Calu3 (cell line): ENCODE data around the gene DNAAF5. TPM values are rescaled to one million over a fixed set of nuclear protein-coding genes. Genes with fewer than 3 reads are reported as not detected.

Source experiments
- BruUV-seq: library from RNA; stranded (reverse); fragments of 400-500 nt; replicated peaks from 2 replicates; lab custom pipeline; 2021; lab: Mats Ljungman, UMichigan
- CTCF ChIA-PET: fragments of 300-600 bp; sonication (Branson Sonifier 250); formaldehyde crosslinking; loops from one replicate; lab custom pipeline; 2022; ENCODE audit warnings: antibody characterized with exemption; lab: Charles Lee
- DNase-seq: peaks from one replicate; pipeline ENCODE4 v3.0.0; 2022
- H3K27ac Mint-ChIP-seq: one replicate; pipeline ENCODE4 v1.8.0; 2022; ENCODE audit warnings: mixed read lengths; ENCODE audit not compliant: unreplicated experiment
- H3K27me3 Mint-ChIP-seq: one replicate; pipeline ENCODE4 v1.8.0; 2022; ENCODE audit warnings: mixed read lengths; ENCODE audit not compliant: unreplicated experiment
- H3K36me3 Mint-ChIP-seq: one replicate; pipeline ENCODE4 v1.8.0; 2022; ENCODE audit warnings: mild to moderate bottlenecking, moderate library complexity, mixed read lengths; ENCODE audit not compliant: insufficient read depth, unreplicated experiment
- H3K4me1 Mint-ChIP-seq: one replicate; pipeline ENCODE4 v1.8.0; 2022; ENCODE audit warnings: mild to moderate bottlenecking, low read depth, mixed read lengths; ENCODE audit not compliant: unreplicated experiment
- H3K4me3 Mint-ChIP-seq: one replicate; pipeline ENCODE4 v1.8.0; 2022; ENCODE audit warnings: mild to moderate bottlenecking, low read depth, moderate library complexity, mixed read lengths; ENCODE audit not compliant: unreplicated experiment
- H3K9me3 Mint-ChIP-seq: one replicate; pipeline ENCODE4 v1.8.0; 2022; ENCODE audit warnings: low read depth, mixed read lengths; ENCODE audit not compliant: unreplicated experiment
- CTCF ChIP-seq: fragments of 200-600 bp; IDR thresholded peaks from one replicate; pipeline ENCODE4 v1.8.0; 2022; ENCODE audit warnings: antibody characterized with exemption; ENCODE audit not compliant: unreplicated experiment
- intact Hi-C: fragments of 100-400 bp; cut with micrococcal nuclease; formaldehyde crosslinking; loops from one replicate; pipeline ENCODE4 v1.10.0; 2022; ENCODE audit not compliant: unreplicated experiment
- total RNA-seq: library from RNA; stranded (reverse); gene quantifications from 2 replicates; pipeline ENCODE4 v1.2.3, GENCODE V29; 2022

The DNAAF5 gene
- total RNA-seq, 1 experiment from 2014 or later: 57.2 TPM

- no peak overlapping the region for H3K4me3 Mint-ChIP-seq
- intact Hi-C loops: no loop called here
Measured at GRCh38 chr7:779480-779879, 53.0 kb downstream of the DNAAF5 start.

DNA sequence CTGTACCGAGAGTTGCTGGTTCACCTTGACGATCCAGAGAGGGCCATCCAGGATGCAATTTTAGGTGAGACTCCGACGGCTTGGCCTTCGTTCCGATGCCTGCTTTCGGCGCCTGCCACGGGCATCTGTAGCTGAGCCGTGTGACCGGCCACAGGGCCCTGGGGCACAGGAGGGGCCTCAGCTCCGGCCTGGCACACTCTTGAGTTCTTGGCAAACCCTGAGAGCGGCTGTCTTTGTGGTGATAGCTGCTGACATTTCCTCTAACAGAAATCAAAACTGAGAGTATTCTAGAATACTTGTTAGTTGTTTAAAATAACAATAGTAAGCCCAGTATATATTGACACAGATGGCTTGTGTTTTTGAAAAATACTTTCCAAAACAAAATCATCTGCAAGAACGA is 53.6 kb downstream of the DNAAF5 start:
- H3K27ac Mint-ChIP-seq: no peak overlapping the region
- H3K4me3 Mint-ChIP-seq: no peak overlapping the region
- peaks cover 66% of the 10 kb centered on the region for H3K36me3 Mint-ChIP-seq
- no peaks in the 10 kb centered on the region for H3K27me3 Mint-ChIP-seq
- H3K4me1 Mint-ChIP-seq: no peaks in the 10 kb centered on the region
- TF ChIP-seq CTCF: no peak
- no TSS peak for BruUV-seq
- intact Hi-C loops: no loop called here
- H3K9me3 Mint-ChIP-seq: no peaks in the 10 kb centered on the region
- CTCF ChIA-PET: no interaction called here
- no peak for DNase-seq

More at GRCh38 chr7:779480-779879, 53.0 kb downstream of the DNAAF5 start:
- H3K36me3 Mint-ChIP-seq: peaks cover 66% of the 10 kb centered on the region
- DNase-seq: no peak
- H3K4me1 Mint-ChIP-seq: no peaks in the 10 kb centered on the region
- no peak for TF ChIP-seq CTCF
- no peaks in the 10 kb centered on the region for H3K9me3 Mint-ChIP-seq
- no peak overlapping the region for H3K27ac Mint-ChIP-seq
- CTCF ChIA-PET: no interaction called here
- no TSS peak for BruUV-seq
- no peaks in the 10 kb centered on the region for H3K27me3 Mint-ChIP-seq

DNA sequence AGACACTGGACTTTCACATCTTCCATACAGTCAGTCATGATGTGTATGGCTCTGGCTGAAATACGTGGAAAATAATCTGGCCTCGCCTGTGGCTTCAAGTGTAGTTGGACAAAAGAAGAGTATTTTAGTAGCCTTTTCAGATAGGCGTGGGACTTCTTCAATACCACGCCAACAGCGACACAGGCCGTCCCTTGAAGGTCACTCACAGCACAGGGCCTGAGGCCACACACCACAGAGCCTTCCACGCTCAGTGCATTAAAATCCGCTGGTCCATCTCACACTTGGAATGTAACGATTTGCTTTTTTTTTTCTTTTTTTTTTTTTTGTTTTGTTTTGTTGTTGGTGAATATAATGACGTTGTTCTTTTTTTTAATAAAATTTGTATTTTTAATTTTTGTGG is 54.0 kb downstream of the DNAAF5 start:
- no peaks in the 10 kb centered on the region for H3K27me3 Mint-ChIP-seq
- H3K4me1 Mint-ChIP-seq: no peaks in the 10 kb centered on the region
- no peak for DNase-seq
- CTCF ChIA-PET: no interaction called here
- no peaks in the 10 kb centered on the region for H3K9me3 Mint-ChIP-seq
- intact Hi-C loops: no loop called here
- BruUV-seq: no TSS peak
- H3K36me3 Mint-ChIP-seq: peaks cover 67% of the 10 kb centered on the region
- no peak overlapping the region for H3K27ac Mint-ChIP-seq
- H3K4me3 Mint-ChIP-seq: no peak overlapping the region
- no peak for TF ChIP-seq CTCF

- BruUV-seq: no TSS peak
- DNase-seq: no peak
- intact Hi-C loops: no loop called here
- Mint-ChIP-seq H3K4me1 (no peaks in the 10 kb centered on the region), H3K4me3 (no peak overlapping the region), H3K27ac (no peak overlapping the region), H3K27me3 (no peaks in the 10 kb centered on the region), H3K9me3 (no peaks in the 10 kb centered on the region), H3K36me3 (peaks cover 65% of the 10 kb centered on the region)
- CTCF ChIA-PET: no interaction called here
- TF ChIP-seq CTCF: no peak
Measured at GRCh38 chr7:781186-781849, 54.8 kb downstream of the DNAAF5 start.
